Measurements from ENCODE around the gene EYS. TPM values are rescaled to one million over a fixed set of nuclear protein-coding genes. Genes with fewer than 3 reads are reported as not detected.

Gene EYS
- total RNA-seq, 2 experiments from 2014 or later, result not detected

- Mint-ChIP-seq H3K27me3 (no peaks in the 10 kb centered on the region), H3K36me3 (no peaks in the 10 kb centered on the region), H3K4me1 (no peaks in the 10 kb centered on the region), H3K27ac (no peak overlapping the region), H3K9me3 (no peaks in the 10 kb centered on the region), H3K4me3 (no peak overlapping the region)
- no peak for DNase-seq
- ATAC-seq (ENCODE audit: low read depth), result no peak
- POLR2A ChIA-PET, result no interaction called here
These were observed 1380.1 kb downstream of the EYS start for GRCh38 chr6:64326939-64327338.

- no peaks in the 10 kb centered on the region for H3K27me3 Mint-ChIP-seq
- POLR2A ChIA-PET, result no interaction called here
- no peak overlapping the region for H3K4me3 Mint-ChIP-seq
- ATAC-seq (ENCODE audit: low read depth) (no peak), DNase-seq (no peak)
- no peaks in the 10 kb centered on the region for H3K9me3 Mint-ChIP-seq
- H3K36me3 Mint-ChIP-seq, result no peaks in the 10 kb centered on the region
- H3K27ac Mint-ChIP-seq, result no peak overlapping the region
- H3K4me1 Mint-ChIP-seq, result no peaks in the 10 kb centered on the region
These were observed 1381.9 kb downstream of the EYS start for GRCh38 chr6:64325093-64325492.

GRCh38 chr6:64310214-64310613 lies 1396.8 kb downstream of the EYS start:
- Mint-ChIP-seq H3K4me3 (no peak overlapping the region), H3K36me3 (no peaks in the 10 kb centered on the region)
- POLR2A ChIA-PET, result no interaction called here

GRCh38 chr6:64301307-64302236 lies 1405.5 kb downstream of the EYS start:
- Mint-ChIP-seq H3K27me3 (no peaks in the 10 kb centered on the region), H3K27ac (no peak overlapping the region), H3K4me3 (no peak overlapping the region), H3K36me3 (no peaks in the 10 kb centered on the region), H3K9me3 (peaks cover 8% of the 10 kb centered on the region), H3K4me1 (no peaks in the 10 kb centered on the region)
- ATAC-seq (ENCODE audit: low read depth), result no peak
- POLR2A ChIA-PET, result no interaction called here
- no peak for DNase-seq

More at GRCh38 chr6:64310214-64310613, 1396.8 kb downstream of the EYS start:
- no peak for ATAC-seq (ENCODE audit: low read depth)
- Mint-ChIP-seq H3K4me1 (no peaks in the 10 kb centered on the region), H3K27me3 (no peaks in the 10 kb centered on the region), H3K9me3 (peaks cover 7% of the 10 kb centered on the region), H3K27ac (no peak overlapping the region)
- no peak for DNase-seq

- no peak overlapping the region for H3K27ac Mint-ChIP-seq
- no peaks in the 10 kb centered on the region for H3K27me3 Mint-ChIP-seq
- peaks cover 8% of the 10 kb centered on the region for H3K9me3 Mint-ChIP-seq
- no peaks in the 10 kb centered on the region for H3K4me1 Mint-ChIP-seq
- H3K4me3 Mint-ChIP-seq, result no peak overlapping the region
- POLR2A ChIA-PET, result no interaction called here
- no peak for DNase-seq
- H3K36me3 Mint-ChIP-seq, result no peaks in the 10 kb centered on the region
- ATAC-seq (ENCODE audit: low read depth), result no peak
These were observed 1407.8 kb downstream of the EYS start for GRCh38 chr6:64299176-64299575.

GRCh38 chr6:64294034-64294433 lies 1413.0 kb downstream of the EYS start:
- H3K27me3 Mint-ChIP-seq, result no peaks in the 10 kb centered on the region
- no peak overlapping the region for H3K27ac Mint-ChIP-seq
- DNase-seq (no peak), ATAC-seq (ENCODE audit: low read depth) (no peak)
- no peak overlapping the region for H3K4me3 Mint-ChIP-seq
- no peaks in the 10 kb centered on the region for H3K4me1 Mint-ChIP-seq
- POLR2A ChIA-PET, result no interaction called here
- no peaks in the 10 kb centered on the region for H3K9me3 Mint-ChIP-seq
- no peaks in the 10 kb centered on the region for H3K36me3 Mint-ChIP-seq

- ATAC-seq (ENCODE audit: low read depth) (no peak), DNase-seq (no peak)
- Mint-ChIP-seq H3K9me3 (no peaks in the 10 kb centered on the region), H3K27me3 (no peaks in the 10 kb centered on the region), H3K27ac (no peak overlapping the region), H3K4me1 (no peaks in the 10 kb centered on the region), H3K36me3 (no peaks in the 10 kb centered on the region), H3K4me3 (no peak overlapping the region)
- POLR2A ChIA-PET, result no interaction called here
These were observed 1413.7 kb downstream of the EYS start for GRCh38 chr6:64293298-64293697.

GRCh38 chr6:64290867-64291266 lies 1416.2 kb downstream of the EYS start:
- DNase-seq (no peak), ATAC-seq (ENCODE audit: low read depth) (no peak)
- Mint-ChIP-seq H3K9me3 (no peaks in the 10 kb centered on the region), H3K27ac (no peak overlapping the region), H3K4me3 (no peak overlapping the region), H3K27me3 (no peaks in the 10 kb centered on the region), H3K4me1 (no peaks in the 10 kb centered on the region), H3K36me3 (no peaks in the 10 kb centered on the region)
- POLR2A ChIA-PET, result no interaction called here

GRCh38 chr6:64289931-64290330 lies 1417.1 kb downstream of the EYS start:
- Mint-ChIP-seq H3K36me3 (no peaks in the 10 kb centered on the region), H3K4me3 (no peak overlapping the region), H3K27ac (no peak overlapping the region), H3K27me3 (no peaks in the 10 kb centered on the region), H3K9me3 (no peaks in the 10 kb centered on the region), H3K4me1 (no peaks in the 10 kb centered on the region)
- DNase-seq (no peak), ATAC-seq (ENCODE audit: low read depth) (no peak)
- POLR2A ChIA-PET, result no interaction called here

- no peaks in the 10 kb centered on the region for H3K27me3 Mint-ChIP-seq
- H3K36me3 Mint-ChIP-seq, result no peaks in the 10 kb centered on the region
- H3K9me3 Mint-ChIP-seq, result peaks cover 3% of the 10 kb centered on the region
- ATAC-seq (ENCODE audit: low read depth) (no peak), DNase-seq (no peak)
- POLR2A ChIA-PET, result no interaction called here
- H3K27ac Mint-ChIP-seq, result no peak overlapping the region
- no peak overlapping the region for H3K4me3 Mint-ChIP-seq
- H3K4me1 Mint-ChIP-seq, result no peaks in the 10 kb centered on the region
These were observed 1418.7 kb downstream of the EYS start for GRCh38 chr6:64288351-64288750.

GRCh38 chr6:64281167-64281566 lies 1425.9 kb downstream of the EYS start:
- no peak for ATAC-seq (ENCODE audit: low read depth)
- Mint-ChIP-seq H3K9me3 (peaks cover 3% of the 10 kb centered on the region), H3K27me3 (no peaks in the 10 kb centered on the region), H3K27ac (no peak overlapping the region), H3K4me3 (no peak overlapping the region), H3K36me3 (no peaks in the 10 kb centered on the region), H3K4me1 (no peaks in the 10 kb centered on the region)
- DNase-seq, result no peak
- POLR2A ChIA-PET, result interaction anchor here (0.6 kb wide), 1 partner anchor 35 kb away, joined by 3 read pairs; no protein-coding TSS in a partner anchor

GRCh38 chr6:64280569-64280968 lies 1426.5 kb downstream of the EYS start:
- POLR2A ChIA-PET, result no interaction called here
- Mint-ChIP-seq H3K4me3 (no peak overlapping the region), H3K27ac (no peak overlapping the region)

GRCh38 chr6:64270083-64270482 lies 1436.9 kb downstream of the EYS start:
- no peak overlapping the region for H3K27ac Mint-ChIP-seq
- no peak for ATAC-seq (ENCODE audit: low read depth)
- no peaks in the 10 kb centered on the region for H3K9me3 Mint-ChIP-seq
- no peaks in the 10 kb centered on the region for H3K4me1 Mint-ChIP-seq
- no peaks in the 10 kb centered on the region for H3K27me3 Mint-ChIP-seq
- no peak for DNase-seq
- H3K4me3 Mint-ChIP-seq, result no peak overlapping the region
- POLR2A ChIA-PET, result no interaction called here
- H3K36me3 Mint-ChIP-seq, result no peaks in the 10 kb centered on the region

More at GRCh38 chr6:64280569-64280968, 1426.5 kb downstream of the EYS start:
- H3K27me3 Mint-ChIP-seq, result no peaks in the 10 kb centered on the region
- DNase-seq (no peak), ATAC-seq (ENCODE audit: low read depth) (no peak)
- peaks cover 3% of the 10 kb centered on the region for H3K9me3 Mint-ChIP-seq
- H3K4me1 Mint-ChIP-seq, result no peaks in the 10 kb centered on the region
- no peaks in the 10 kb centered on the region for H3K36me3 Mint-ChIP-seq

GRCh38 chr6:64266351-64266821 lies 1440.6 kb downstream of the EYS start:
- Mint-ChIP-seq H3K27ac (no peak overlapping the region), H3K4me3 (no peak overlapping the region), H3K27me3 (no peaks in the 10 kb centered on the region), H3K9me3 (no peaks in the 10 kb centered on the region), H3K4me1 (no peaks in the 10 kb centered on the region), H3K36me3 (no peaks in the 10 kb centered on the region)
- POLR2A ChIA-PET, result no interaction called here
- no peak for DNase-seq
- no peak for ATAC-seq (ENCODE audit: low read depth)

Measured in activated naive CD8-positive, alpha-beta T cell treated with anti-CD3 and anti-CD28 coated beads, Interleukin-2, amount 10 ng/mL, durations not matched to agents 7 days and 5 days (primary cell).